ENCODE measurements around the gene LEMD2.

Gene LEMD2

GRCh38 chr6:33823806-33824205 lies 34.9 kb upstream of the LEMD2 start:
- Histone ChIP-seq H3K9ac (ENCODE audit: low read depth, low read length, poor library complexity, severe bottlenecking) (no peak overlapping the region), H3K4me3 (ENCODE audit: low read length, poor library complexity, severe bottlenecking) (no peak overlapping the region), H3K4me2 (ENCODE audit: low read depth, low read length, poor library complexity, severe bottlenecking) (no peak overlapping the region), H3K27me3 (ENCODE audit: insufficient read depth, low read length, poor library complexity, severe bottlenecking) (no peaks in the 10 kb centered on the region), H4K20me1 (ENCODE audit: insufficient read depth, low read length, poor library complexity, severe bottlenecking) (no peaks in the 10 kb centered on the region), H3F3A (ENCODE audit: low read depth) (no peaks in the 10 kb centered on the region), H2AFZ (ENCODE audit: low read length) (no peak overlapping the region), H3K36me3 (ENCODE audit: insufficient read depth, low read length) (no peaks in the 10 kb centered on the region), H3K79me2 (ENCODE audit: insufficient read depth, low read length) (no peaks in the 10 kb centered on the region), H3K4me1 (ENCODE audit: insufficient read depth, low read length, poor library complexity, severe bottlenecking) (peaks cover 18% of the 10 kb centered on the region), H3K9me2 (replicated peaks; ENCODE audit: low read depth, low read length) (no peaks in the 10 kb centered on the region), H3K9me3 (ENCODE audit: insufficient read depth, low read depth, low read length) (no peaks in the 10 kb centered on the region)
- TF ChIP-seq CTCF (conservative IDR thresholded peaks at IDR 0.05; ENCODE audit: low read length) (no peak), EZH2phosphoT487 (IDR thresholded peaks at IDR 0.05; ENCODE audit: borderline replicate concordance) (no peak)

DNA sequence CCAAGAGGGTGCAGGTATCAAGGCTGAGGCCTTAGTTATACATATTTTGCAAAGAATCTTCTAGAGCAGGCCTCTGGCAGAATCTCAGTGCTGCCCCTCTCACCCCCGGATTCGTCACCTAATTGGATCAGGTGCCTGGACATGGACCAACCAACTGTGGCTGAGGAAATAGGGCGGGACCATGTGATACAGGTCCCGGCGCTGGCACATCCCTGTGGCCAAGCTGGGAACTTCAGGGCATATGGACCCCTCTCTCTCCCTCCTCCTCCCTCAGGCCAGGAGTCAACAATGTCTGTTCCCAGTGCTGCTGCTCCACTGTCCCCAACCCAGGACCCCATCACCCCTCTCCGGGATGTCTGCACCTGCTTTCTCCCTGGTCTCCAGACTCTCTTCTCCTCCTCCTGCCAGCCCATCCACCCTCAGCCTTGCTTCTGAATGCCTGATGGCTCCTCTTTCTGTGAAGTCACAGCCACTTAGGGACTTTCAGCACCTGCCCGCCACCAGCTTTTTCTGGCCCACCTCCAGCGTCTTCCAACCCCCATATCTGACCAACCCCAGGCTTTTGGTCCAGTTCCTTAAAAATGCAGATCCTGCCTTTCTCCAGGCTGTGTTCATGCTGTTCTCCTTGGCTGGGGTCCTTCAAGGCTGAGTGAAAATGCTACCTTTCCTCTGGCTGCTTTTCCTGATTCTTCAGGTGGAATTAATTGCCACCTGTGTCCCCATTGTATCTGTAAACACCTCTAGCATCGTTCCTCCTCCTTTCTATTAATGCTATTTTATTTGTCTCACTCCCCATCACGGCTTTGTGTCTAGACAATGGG lies 33.9 kb upstream of the LEMD2 start:
- no peak overlapping the region for H2AFZ ChIP-seq (ENCODE audit: low read length)

DNA sequence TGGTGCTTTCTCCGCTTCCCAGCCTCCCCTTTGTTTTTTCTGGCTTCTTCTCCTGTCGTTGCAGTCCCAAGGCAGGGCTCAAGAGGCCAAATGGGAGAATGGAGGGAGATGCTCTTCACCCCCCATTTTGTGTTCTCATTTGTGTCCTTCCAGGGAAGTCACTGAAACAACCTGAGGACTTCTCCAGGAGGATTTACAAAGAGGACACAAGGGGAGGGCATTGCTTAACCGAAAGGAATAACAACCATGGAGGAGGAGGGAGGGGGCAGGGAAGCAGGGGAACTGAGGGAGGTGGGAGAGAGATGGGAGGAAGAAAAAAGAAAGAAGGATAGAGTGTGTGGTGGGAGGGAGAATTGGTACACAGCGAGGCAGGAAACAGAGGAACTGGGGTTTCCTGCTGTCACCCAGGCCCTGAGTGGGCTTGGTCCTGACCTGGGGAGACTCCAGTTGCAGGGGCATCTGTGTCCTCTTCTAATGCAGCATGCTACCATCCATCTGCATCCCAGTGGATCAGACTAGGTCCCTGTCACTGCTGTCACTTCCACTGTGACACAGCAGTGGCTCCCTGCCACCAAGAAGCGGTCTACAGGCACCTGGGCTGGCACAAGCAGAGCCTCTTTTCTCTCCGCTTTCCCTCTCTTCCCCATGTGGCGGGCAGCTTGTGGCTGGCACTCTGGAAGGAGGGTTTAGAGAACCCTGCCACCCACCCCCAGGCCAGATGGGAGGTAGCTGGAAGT lies 32.0 kb upstream of the LEMD2 start:
- Histone ChIP-seq H3K27me3 (ENCODE audit: insufficient read depth, low read length, poor library complexity, severe bottlenecking) (no peaks in the 10 kb centered on the region), H3F3A (ENCODE audit: low read depth) (no peaks in the 10 kb centered on the region), H3K79me2 (ENCODE audit: insufficient read depth, low read length) (no peaks in the 10 kb centered on the region), H3K4me2 (ENCODE audit: low read depth, low read length, poor library complexity, severe bottlenecking) (peak overlapping the region; percentile 68), H3K4me1 (ENCODE audit: insufficient read depth, low read length, poor library complexity, severe bottlenecking) (peaks cover 18% of the 10 kb centered on the region), H2AFZ (ENCODE audit: low read length) (peak overlapping the region; percentile 51; the same call in 1 of the 2 replicates), H3K9me2 (replicated peaks; ENCODE audit: low read depth, low read length) (no peaks in the 10 kb centered on the region), H3K36me3 (ENCODE audit: insufficient read depth, low read length) (no peaks in the 10 kb centered on the region), H3K4me3 (ENCODE audit: low read length, poor library complexity, severe bottlenecking) (peak overlapping the region; percentile 28), H3K9me3 (ENCODE audit: insufficient read depth, low read depth, low read length) (no peaks in the 10 kb centered on the region), H4K20me1 (ENCODE audit: insufficient read depth, low read length, poor library complexity, severe bottlenecking) (no peaks in the 10 kb centered on the region), H3K9ac (ENCODE audit: low read depth, low read length, poor library complexity, severe bottlenecking) (peak overlapping the region; percentile 46)
- TF ChIP-seq EZH2phosphoT487 (IDR thresholded peaks at IDR 0.05; ENCODE audit: borderline replicate concordance) (no peak), CTCF (conservative IDR thresholded peaks at IDR 0.05; ENCODE audit: low read length) (no peak)

More for the DNA sequence above, 33.9 kb upstream of the LEMD2 start:
- no peak overlapping the region for H3K4me3 ChIP-seq (ENCODE audit: low read length, poor library complexity, severe bottlenecking)
- H3K9me2 ChIP-seq (replicated peaks; ENCODE audit: low read depth, low read length) = no peaks in the 10 kb centered on the region
- H4K20me1 ChIP-seq (ENCODE audit: insufficient read depth, low read length, poor library complexity, severe bottlenecking) = no peaks in the 10 kb centered on the region
- H3K4me1 ChIP-seq (ENCODE audit: insufficient read depth, low read length, poor library complexity, severe bottlenecking) = peaks cover 18% of the 10 kb centered on the region
- TF ChIP-seq CTCF (conservative IDR thresholded peaks at IDR 0.05; ENCODE audit: low read length) = peak; percentile 43
- no peak for TF ChIP-seq EZH2phosphoT487 (IDR thresholded peaks at IDR 0.05; ENCODE audit: borderline replicate concordance)
- no peak overlapping the region for H3K9ac ChIP-seq (ENCODE audit: low read depth, low read length, poor library complexity, severe bottlenecking)
- H3K36me3 ChIP-seq (ENCODE audit: insufficient read depth, low read length) = no peaks in the 10 kb centered on the region
- no peak overlapping the region for H3K4me2 ChIP-seq (ENCODE audit: low read depth, low read length, poor library complexity, severe bottlenecking)
- no peaks in the 10 kb centered on the region for H3K27me3 ChIP-seq (ENCODE audit: insufficient read depth, low read length, poor library complexity, severe bottlenecking)
- no peaks in the 10 kb centered on the region for H3K9me3 ChIP-seq (ENCODE audit: insufficient read depth, low read depth, low read length)
- no peaks in the 10 kb centered on the region for H3F3A ChIP-seq (ENCODE audit: low read depth)
- no peaks in the 10 kb centered on the region for H3K79me2 ChIP-seq (ENCODE audit: insufficient read depth, low read length)
